Sigmoid colon (tissue), 4 donors: ENCODE data around the gene NDST4.

Experiments
- CTCF ChIP-seq, 4 experiments: fragments of 450-650 bp in 3 of 4; fragments of 200-600 bp in 1 of 4; IDR thresholded peaks; one replicate each; pipeline ENCODE4 v1.5.1; 2016 to 2019; ENCODE audit warnings: antibody characterized with exemption in 4 of 4, mild to moderate bottlenecking in 3 of 4, moderate library complexity in 2 of 4
- EP300 ChIP-seq, 4 donors: sonication (generic); formaldehyde crosslinking; IDR thresholded peaks; one replicate each; pipeline ENCODE4 v1.6.1; 2017; ENCODE audit warnings: antibody characterized with exemption in 4 of 4
- POLR2A ChIP-seq, 2 donors: fragments of 450-650 bp; IDR thresholded peaks; one replicate each; pipeline ENCODE4 v1.6.1; 2016; ENCODE audit warnings: antibody characterized with exemption in 2 of 2, mild to moderate bottlenecking in 2 of 2, moderate library complexity in 2 of 2
- POLR2AphosphoS5 ChIP-seq, 4 donors: sonication (generic); formaldehyde crosslinking; IDR thresholded peaks; one replicate each; pipeline ENCODE4 v1.6.1; 2017; ENCODE audit warnings: antibody characterized with exemption in 4 of 4

GRCh38 chr4:115128037-115128436 lies 14.6 kb upstream of the NDST4 start:
- TF ChIP-seq CTCF (IDR thresholded peaks at IDR 0.05) (no peak), POLR2A (IDR thresholded peaks at IDR 0.05) (no peak), EP300 (IDR thresholded peaks at IDR 0.05) (no peak), POLR2AphosphoS5 (IDR thresholded peaks at IDR 0.05) (no peak)
